Natural killer cell (primary cell): ENCODE measurements around the gene TENM4. TPM values are rescaled to one million over a fixed set of nuclear protein-coding genes. Genes with fewer than 3 reads are reported as not detected.
"Not testable (repeated sequence)": the region's sequence is repeated elsewhere in the genome, so short reads cannot be mapped to it uniquely, and the experiment has no call there.

Experiments used
- ATAC-seq, 3 donors: fragments of 150-1000 bp in 2 of 3; fragments of 200-7000 bp in 1 of 3; cut with Tn5 transposase; 1 replicate in 1 of 3; 2 replicates in 2 of 3; pipeline ENCODE4 v1.10.0; 2021; ENCODE audit warnings: mild to moderate bottlenecking in 2 of 3, moderate library complexity in 2 of 3
- DNase-seq, 2 donors: peaks; one replicate each; pipeline versions ENCODE4 v3.0.0 to v3.0.0-alpha.2; 2013 to 2021; ENCODE audit warnings: mixed read lengths in 1 of 2
- H3K27ac ChIP-seq: one replicate; pipeline ENCODE4 v1.5.1; 2013; ENCODE audit warnings: mild to moderate bottlenecking, low read length
- H3K27me3 ChIP-seq: one replicate; pipeline ENCODE4 v1.6.1; 2013; ENCODE audit warnings: low read length; ENCODE audit not compliant: control insufficient read depth, insufficient read depth
- H3K36me3 ChIP-seq: one replicate; pipeline ENCODE4 v1.6.1; 2013; ENCODE audit warnings: low read length; ENCODE audit not compliant: control insufficient read depth, insufficient read depth
- H3K4me1 ChIP-seq: one replicate; pipeline ENCODE4 v1.6.1; 2013; ENCODE audit warnings: low read length; ENCODE audit not compliant: control insufficient read depth, insufficient read depth
- H3K4me3 ChIP-seq: one replicate; pipeline ENCODE4 v1.5.1; 2013; ENCODE audit warnings: low read length
- H3K9me3 ChIP-seq: one replicate; pipeline ENCODE4 v1.6.1; 2013; ENCODE audit warnings: low read length; ENCODE audit not compliant: control insufficient read depth, insufficient read depth
- H3K27ac Mint-ChIP-seq, 2 donors: one replicate each; pipeline ENCODE4 v1.8.0; 2022; ENCODE audit warnings: mild to moderate bottlenecking in 2 of 2, mixed read lengths in 2 of 2, moderate library complexity in 1 of 2
- H3K27me3 Mint-ChIP-seq, 2 donors: one replicate each; pipeline ENCODE4 v1.8.0; 2022; ENCODE audit warnings: low read depth in 2 of 2, mixed read lengths in 2 of 2
- H3K36me3 Mint-ChIP-seq: one replicate; pipeline ENCODE4 v1.8.0; 2022; ENCODE audit warnings: mixed read lengths
- H3K4me1 Mint-ChIP-seq, 2 donors: one replicate each; pipeline ENCODE4 v1.8.0; 2022; ENCODE audit warnings: mixed read lengths in 2 of 2
- H3K4me3 Mint-ChIP-seq: one replicate; pipeline ENCODE4 v1.8.0; 2022; ENCODE audit warnings: mild to moderate bottlenecking, moderate library complexity, mixed read lengths
- H3K9me3 Mint-ChIP-seq, 2 donors: one replicate each; pipeline ENCODE4 v1.8.0; 2022; ENCODE audit warnings: mixed read lengths in 2 of 2
- WGBS: methylation state at CpG from one replicate; pipeline ENCODE4 v1.1.7; 2013; ENCODE audit warnings: missing lambda C conversion rate; ENCODE audit not compliant: insufficient coverage; 5-methylcytosine and 5-hydroxymethylcytosine counted together
- intact Hi-C: fragments of 100-400 bp; cut with micrococcal nuclease; formaldehyde crosslinking; loops from one replicate; pipeline ENCODE4 v1.14.2; 2022
- total RNA-seq, 4 donors: library from RNA; stranded (reverse); fragments of 120-200 nt in 1 of 4; gene quantifications; one replicate each; pipeline versions ENCODE4 v1.2.3 to v1.2.4, GENCODE V29; 2013 to 2022
- TF ChIP-seq, protein P1 (sequence below): fragments of 200-600 bp; IDR thresholded peaks from one replicate; pipeline ENCODE4 v1.8.0; 2022; ENCODE audit warnings: antibody characterized with exemption

Gene TENM4
- total RNA-seq, 3 donors from 2014 or later (not counting 1 experiment from before 2014, with no cell fraction given) = 0.63 to 0.75 TPM; not detected in 1

DNA sequence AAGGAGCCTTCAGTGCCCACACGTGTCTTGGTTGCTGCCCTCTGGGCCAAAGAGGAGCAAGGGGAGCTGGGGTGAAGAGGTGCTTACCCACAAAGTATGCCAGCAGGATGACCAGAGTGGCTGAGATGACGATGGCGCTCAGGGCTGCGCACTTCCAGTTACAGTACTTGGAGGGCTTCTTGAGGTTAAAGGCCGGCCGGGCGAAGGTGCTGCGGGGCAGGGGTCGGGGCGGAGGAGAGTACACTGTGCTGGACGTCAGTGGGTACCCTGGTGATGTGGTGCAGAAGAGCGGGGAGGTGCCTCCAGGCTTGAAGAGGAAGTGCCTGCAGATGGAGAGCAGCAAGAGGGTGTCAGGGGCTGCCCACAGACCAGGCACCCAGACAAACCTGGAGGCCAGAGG, 551.1 kb downstream of the TENM4 start:
- Mint-ChIP-seq H3K9me3 (peaks cover 0 to 5% of the 10 kb centered on the region in 2 donors), H3K27me3 (no peaks in the 10 kb centered on the region), H3K4me1 (no peaks in the 10 kb centered on the region), H3K36me3 (no peaks in the 10 kb centered on the region), H3K27ac (no peak overlapping the region), H3K4me3 (no peak overlapping the region)
- intact Hi-C loops = no loop called here
- H3K4me3 ChIP-seq = no peak overlapping the region
- ATAC-seq (no peak), DNase-seq (no peak)
- no peaks in the 10 kb centered on the region for H3K4me1 ChIP-seq
- no peaks in the 10 kb centered on the region for H3K36me3 ChIP-seq
- no peak overlapping the region for H3K27ac ChIP-seq
- TF ChIP-seq, protein P1, sequence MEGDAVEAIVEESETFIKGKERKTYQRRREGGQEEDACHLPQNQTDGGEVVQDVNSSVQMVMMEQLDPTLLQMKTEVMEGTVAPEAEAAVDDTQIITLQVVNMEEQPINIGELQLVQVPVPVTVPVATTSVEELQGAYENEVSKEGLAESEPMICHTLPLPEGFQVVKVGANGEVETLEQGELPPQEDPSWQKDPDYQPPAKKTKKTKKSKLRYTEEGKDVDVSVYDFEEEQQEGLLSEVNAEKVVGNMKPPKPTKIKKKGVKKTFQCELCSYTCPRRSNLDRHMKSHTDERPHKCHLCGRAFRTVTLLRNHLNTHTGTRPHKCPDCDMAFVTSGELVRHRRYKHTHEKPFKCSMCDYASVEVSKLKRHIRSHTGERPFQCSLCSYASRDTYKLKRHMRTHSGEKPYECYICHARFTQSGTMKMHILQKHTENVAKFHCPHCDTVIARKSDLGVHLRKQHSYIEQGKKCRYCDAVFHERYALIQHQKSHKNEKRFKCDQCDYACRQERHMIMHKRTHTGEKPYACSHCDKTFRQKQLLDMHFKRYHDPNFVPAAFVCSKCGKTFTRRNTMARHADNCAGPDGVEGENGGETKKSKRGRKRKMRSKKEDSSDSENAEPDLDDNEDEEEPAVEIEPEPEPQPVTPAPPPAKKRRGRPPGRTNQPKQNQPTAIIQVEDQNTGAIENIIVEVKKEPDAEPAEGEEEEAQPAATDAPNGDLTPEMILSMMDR = no peak
- no peaks in the 10 kb centered on the region for H3K27me3 ChIP-seq
- 88% methylated on average over 12 of the region's 12 CpGs for WGBS
- H3K9me3 ChIP-seq = no peaks in the 10 kb centered on the region

DNA sequence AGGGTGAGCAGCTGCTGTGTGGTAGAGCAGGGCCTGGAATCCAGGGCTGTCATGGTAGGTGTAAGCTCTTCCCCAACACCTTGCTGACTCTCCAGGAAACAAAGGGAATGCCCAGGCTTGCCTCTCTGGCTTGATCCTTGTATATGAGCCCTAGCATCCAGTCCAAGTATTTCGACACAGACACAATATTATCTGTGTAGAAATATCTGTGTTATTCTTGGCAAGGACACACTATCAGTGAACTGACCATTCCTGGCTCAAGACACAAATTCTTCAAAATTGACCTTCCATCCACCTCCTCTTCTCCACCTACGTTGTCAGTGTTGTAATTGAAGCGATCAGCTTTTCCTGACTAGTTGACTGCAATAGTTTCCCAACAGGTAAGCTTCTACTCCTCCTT, 554.2 kb downstream of the TENM4 start:
- H3K4me1 Mint-ChIP-seq = no peaks in the 10 kb centered on the region
- intact Hi-C loops = no loop called here
- H3K27me3 Mint-ChIP-seq = no peaks in the 10 kb centered on the region
- WGBS = 85% methylated on average over 3 of the region's 3 CpGs
- no peak overlapping the region for H3K4me3 ChIP-seq
- ATAC-seq (no peak), DNase-seq (no peak)
- H3K36me3 Mint-ChIP-seq = no peaks in the 10 kb centered on the region
- H3K36me3 ChIP-seq = no peaks in the 10 kb centered on the region
- no peaks in the 10 kb centered on the region for H3K4me1 ChIP-seq
- no peak overlapping the region for H3K4me3 Mint-ChIP-seq
- no peaks in the 10 kb centered on the region for H3K27me3 ChIP-seq
- TF ChIP-seq, protein P1 = no peak
- no peak overlapping the region for H3K27ac Mint-ChIP-seq
- H3K9me3 Mint-ChIP-seq = peaks cover 0 to 5% of the 10 kb centered on the region in 2 donors
- no peak overlapping the region for H3K27ac ChIP-seq
- H3K9me3 ChIP-seq = no peaks in the 10 kb centered on the region

DNA sequence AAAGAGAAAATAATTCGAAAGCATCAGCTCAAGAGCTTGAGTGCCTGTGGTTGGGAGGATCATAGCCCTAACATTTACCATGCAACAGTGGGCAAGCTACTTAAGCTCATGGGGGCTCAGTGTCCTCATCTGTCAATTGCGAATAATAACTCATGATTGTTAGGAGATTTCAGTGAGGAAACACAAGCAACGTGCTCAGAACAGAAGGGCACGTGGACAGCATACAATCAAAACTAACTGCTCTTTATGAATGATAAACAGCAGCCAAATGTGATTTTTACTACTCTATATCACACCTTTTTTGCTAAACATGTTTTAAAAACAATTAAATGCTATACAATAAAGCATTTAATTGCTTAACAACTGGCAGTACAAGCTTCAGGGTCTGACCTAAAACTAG, 556.1 kb downstream of the TENM4 start:
- DNase-seq (no peak), ATAC-seq (no peak)
- 84% methylated on average over 4 of the region's 4 CpGs for WGBS

DNA sequence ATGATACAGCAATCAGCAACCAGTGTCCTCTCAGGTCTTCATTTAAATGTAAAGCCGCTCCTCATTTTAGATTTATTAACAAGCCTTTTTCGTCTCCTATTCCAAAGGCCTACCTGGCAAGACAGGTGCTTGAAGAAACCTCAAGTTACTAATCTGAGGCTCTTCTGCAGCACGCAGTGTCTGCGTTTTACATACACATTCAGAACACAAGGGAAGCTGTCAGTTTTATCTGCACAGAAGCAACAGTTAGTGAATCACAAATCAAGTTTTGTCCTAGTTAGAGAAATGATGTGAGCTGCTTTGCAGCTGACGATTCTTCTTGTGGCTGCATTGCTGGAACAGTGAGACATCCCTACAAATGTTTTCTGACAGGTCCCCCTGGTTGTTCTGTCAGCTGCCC, 557.3 kb downstream of the TENM4 start:
- TF ChIP-seq, protein P1 = no peak
- H3K9me3 ChIP-seq = peaks cover 2% of the 10 kb centered on the region
- no peaks in the 10 kb centered on the region for H3K4me1 Mint-ChIP-seq
- DNase-seq (no peak), ATAC-seq (no peak)
- H3K27ac Mint-ChIP-seq = no peak overlapping the region
- no peak overlapping the region for H3K4me3 Mint-ChIP-seq
- H3K27me3 ChIP-seq = no peaks in the 10 kb centered on the region
- no peaks in the 10 kb centered on the region for H3K27me3 Mint-ChIP-seq
- peaks cover 0 to 2% of the 10 kb centered on the region in 2 donors for H3K9me3 Mint-ChIP-seq
- H3K27ac ChIP-seq = no peak overlapping the region
- no peaks in the 10 kb centered on the region for H3K4me1 ChIP-seq
- 94% methylated on average over 5 of the region's 5 CpGs for WGBS
- H3K4me3 ChIP-seq = no peak overlapping the region
- intact Hi-C loops = no loop called here
- H3K36me3 ChIP-seq = no peaks in the 10 kb centered on the region
- H3K36me3 Mint-ChIP-seq = no peaks in the 10 kb centered on the region

More for the DNA sequence above, 556.1 kb downstream of the TENM4 start:
- intact Hi-C loops = no loop called here
- H3K9me3 ChIP-seq = no peaks in the 10 kb centered on the region
- Mint-ChIP-seq H3K4me3 (no peak overlapping the region), H3K9me3 (peaks cover 0 to 5% of the 10 kb centered on the region in 2 donors), H3K27me3 (no peaks in the 10 kb centered on the region), H3K36me3 (no peaks in the 10 kb centered on the region), H3K4me1 (no peaks in the 10 kb centered on the region), H3K27ac (no peak overlapping the region)
- no peaks in the 10 kb centered on the region for H3K4me1 ChIP-seq
- H3K4me3 ChIP-seq = no peak overlapping the region
- H3K27me3 ChIP-seq = no peaks in the 10 kb centered on the region
- TF ChIP-seq, protein P1 = no peak
- H3K27ac ChIP-seq = no peak overlapping the region
- no peaks in the 10 kb centered on the region for H3K36me3 ChIP-seq

DNA sequence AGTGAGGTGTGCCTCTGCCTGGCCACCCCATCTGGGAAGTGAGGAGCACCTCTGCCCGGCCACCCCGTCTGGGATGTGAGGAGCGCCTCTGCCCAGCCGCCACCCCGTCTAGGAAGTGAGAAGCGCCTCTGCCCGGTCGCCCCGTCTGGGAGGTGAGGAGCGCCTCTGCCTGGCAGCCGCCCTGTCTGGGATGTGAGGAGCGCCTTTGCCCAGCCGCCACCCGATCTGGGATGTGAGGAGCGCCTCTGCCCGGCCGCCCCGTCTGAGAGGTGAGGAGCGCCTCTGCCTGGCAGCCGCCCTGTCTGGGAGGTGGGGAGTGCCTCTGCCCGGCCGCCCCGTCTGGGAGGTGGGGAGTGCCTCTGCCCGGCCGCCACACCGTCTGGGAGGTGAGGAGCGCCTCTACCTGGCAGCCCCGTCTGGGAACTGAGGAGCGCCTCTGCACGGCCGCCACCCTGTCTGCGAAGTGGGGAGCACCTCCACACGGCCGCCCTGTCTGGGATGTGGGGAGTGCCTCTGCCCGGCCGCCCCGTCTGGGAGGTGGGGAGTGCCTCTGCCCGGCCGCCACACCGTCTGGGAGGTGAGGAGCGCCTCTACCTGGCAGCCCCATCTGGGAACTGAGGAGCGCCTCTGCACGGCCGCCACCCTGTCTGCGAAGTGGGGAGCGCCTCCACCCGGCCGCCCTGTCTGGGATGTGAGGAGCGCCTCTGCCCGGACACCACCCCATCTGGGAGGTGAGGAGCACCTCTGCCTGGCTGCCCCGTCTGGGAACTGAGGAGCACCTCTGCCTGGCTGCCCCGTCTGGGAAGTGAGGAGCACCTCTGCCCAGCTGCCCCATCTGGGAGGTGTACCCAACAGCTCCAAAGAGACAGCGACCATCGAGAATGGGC, 561.5 kb downstream of the TENM4 start:
- H3K4me1 ChIP-seq, H3K4me3 Mint-ChIP-seq, H3K4me1 Mint-ChIP-seq, ATAC-seq, H3K27me3 ChIP-seq, H3K36me3 ChIP-seq, H3K4me3 ChIP-seq, H3K36me3 Mint-ChIP-seq, H3K27ac ChIP-seq, H3K9me3 Mint-ChIP-seq, intact Hi-C loops, H3K27ac Mint-ChIP-seq, H3K27me3 Mint-ChIP-seq, H3K9me3 ChIP-seq, DNase-seq: not testable (repeated sequence)
- 94% methylated on average over 54 of the region's 54 CpGs for WGBS
